IMR-90 (cell line): Measurements from ENCODE around the gene PTK6. TPM values are rescaled to one million over a fixed set of nuclear protein-coding genes. Genes with fewer than 3 reads are reported as not detected.

Experiments
- ATAC-seq: fragments of 200-7000 bp; cut with Tn5 transposase; 2 replicates; pipeline ENCODE4 v1.9.1; 2020; ENCODE audit warnings: low read depth, mild to moderate bottlenecking, moderate library complexity
- BruUV-seq: library from RNA; stranded (reverse); fragments of 400-500 nt; replicated peaks from 2 replicates; lab custom pipeline; 2021; lab: Mats Ljungman, UMichigan
- CTCF ChIA-PET: fragments of 300-600 bp; formaldehyde crosslinking; extraction: SDS; loops from one replicate; lab custom pipeline; 2021; ENCODE audit warnings: antibody characterized with exemption; lab: Yijun Ruan, JAX
- POLR2A ChIA-PET: fragments of 300-600 bp; sonication (Branson Sonifier 250); formaldehyde crosslinking; loops from one replicate; lab custom pipeline; 2022; ENCODE audit warnings: antibody characterized with exemption; ENCODE audit not compliant: unreplicated experiment; lab: Charles Lee
- DNase-seq: peaks from one replicate; pipeline ENCODE4 v3.0.0; 2013
- H2AFZ ChIP-seq: replicated peaks from 2 replicates; pipeline ENCODE3; 2013; ENCODE audit warnings: low read length, mild to moderate bottlenecking; ENCODE audit not compliant: poor library complexity
- H2AK5ac ChIP-seq: 2 replicates; pipeline ENCODE4 v1.6.1; 2013; ENCODE audit warnings: low read depth, low read length, inconsistent platforms
- H2AK9ac ChIP-seq: replicated peaks from 2 replicates; pipeline ENCODE3; 2013; ENCODE audit warnings: mild to moderate bottlenecking, low read depth, low read length, moderate library complexity; ENCODE audit not compliant: poor library complexity
- H2BK120ac ChIP-seq: 2 replicates; pipeline ENCODE4 v1.6.1; 2013; ENCODE audit warnings: low read depth, low read length, inconsistent platforms
- H2BK15ac ChIP-seq: 3 replicates; pipeline ENCODE4 v1.6.1; 2013; ENCODE audit warnings: low read depth, low read length, inconsistent platforms
- H2BK20ac ChIP-seq: 2 replicates; pipeline ENCODE4 v1.6.1; 2013; ENCODE audit warnings: low read depth, mild to moderate bottlenecking, inconsistent platforms, low read length, moderate library complexity
- H2BK5ac ChIP-seq: 2 replicates; pipeline ENCODE4 v1.6.1; 2013; ENCODE audit warnings: mild to moderate bottlenecking, low read depth, low read length, inconsistent platforms; ENCODE audit not compliant: poor library complexity, severe bottlenecking
- H3K14ac ChIP-seq: replicated peaks from 2 replicates; pipeline ENCODE4 v1.6.1; 2013; ENCODE audit warnings: low read depth, low read length, inconsistent platforms
- H3K18ac ChIP-seq: 2 replicates; pipeline ENCODE4 v1.6.1; 2013; ENCODE audit warnings: low read depth, low read length, control low read depth
- H3K23ac ChIP-seq: 2 replicates; pipeline ENCODE4 v1.6.1; 2013; ENCODE audit warnings: low read depth, low read length, inconsistent platforms
- H3K27ac ChIP-seq: 2 replicates; pipeline ENCODE4 v1.5.1; 2013; ENCODE audit warnings: mild to moderate bottlenecking, control low read depth, low read length; ENCODE audit not compliant: insufficient read depth
- H3K27me3 ChIP-seq: 2 replicates; pipeline ENCODE4 v1.6.1; 2013; ENCODE audit warnings: low read length; ENCODE audit not compliant: control insufficient read depth, insufficient read depth
- H3K36me3 ChIP-seq: 2 replicates; pipeline ENCODE4 v1.6.1; 2013; ENCODE audit warnings: low read length, mixed read lengths; ENCODE audit not compliant: control insufficient read depth, insufficient read depth
- H3K4ac ChIP-seq: 2 replicates; pipeline ENCODE4 v1.6.1; 2013; ENCODE audit warnings: low read depth, low read length, inconsistent platforms
- H3K4me1 ChIP-seq: 2 replicates; pipeline ENCODE4 v1.6.1; 2013; ENCODE audit warnings: low read length, mixed read lengths; ENCODE audit not compliant: control insufficient read depth, insufficient read depth
- H3K4me2 ChIP-seq: 2 replicates; pipeline ENCODE4 v1.6.1; 2013; ENCODE audit warnings: low read depth, mild to moderate bottlenecking, control low read depth, low read length, moderate library complexity
- H3K4me3 ChIP-seq: 2 replicates; pipeline ENCODE4 v1.5.1; 2013; ENCODE audit warnings: low read depth, mild to moderate bottlenecking, control low read depth, low read length, moderate library complexity; ENCODE audit not compliant: insufficient read depth
- H3K56ac ChIP-seq: 2 replicates; pipeline ENCODE4 v1.6.1; 2013; ENCODE audit warnings: low read length, inconsistent platforms; ENCODE audit not compliant: insufficient read depth; ENCODE audit errors: extremely low read depth
- H3K79me1 ChIP-seq, 2 experiments: 2 replicates each; pipeline ENCODE4 v1.6.1; 2013; ENCODE audit warnings: low read length in 2 of 2, inconsistent platforms in 1 of 2, low read depth in 1 of 2
- H3K9ac ChIP-seq: 2 replicates; pipeline ENCODE4 v1.6.1; 2013; ENCODE audit warnings: low read depth, low read length, control low read depth
- H3K9me1 ChIP-seq: 2 replicates; pipeline ENCODE4 v1.6.1; 2013; ENCODE audit warnings: low read length, inconsistent platforms; ENCODE audit not compliant: insufficient read depth
- H3K9me3 ChIP-seq: 2 replicates; pipeline ENCODE4 v1.6.1; 2013; ENCODE audit warnings: low read length; ENCODE audit not compliant: control insufficient read depth, insufficient read depth
- H4K20me1 ChIP-seq: 2 replicates; pipeline ENCODE4 v1.6.1; 2013; ENCODE audit warnings: low read length, inconsistent platforms; ENCODE audit not compliant: insufficient read depth
- H4K5ac ChIP-seq: 2 replicates; pipeline ENCODE4 v1.6.1; 2013; ENCODE audit warnings: mild to moderate bottlenecking, low read depth, low read length, control low read depth
- H4K8ac ChIP-seq, 2 experiments: 2 replicates each; pipeline ENCODE4 v1.6.1; 2013; ENCODE audit warnings: low read depth in 2 of 2, low read length in 2 of 2, control low read depth in 1 of 2, inconsistent platforms in 1 of 2
- H4K91ac ChIP-seq: 2 replicates; pipeline ENCODE4 v1.6.1; 2013; ENCODE audit warnings: low read depth, low read length, inconsistent platforms; ENCODE audit not compliant: insufficient read depth
- BHLHE40 ChIP-seq: fragments of 150-350 bp; IDR thresholded peaks from 2 replicates; pipeline ENCODE4 v1.6.1; 2016; ENCODE audit warnings: mild to moderate bottlenecking, low read depth, low read length
- CEBPB ChIP-seq: IDR thresholded peaks from 2 replicates; pipeline ENCODE4 v1.6.1; 2012; ENCODE audit warnings: low read depth, low read length, improper control_type of control experiment
- CHD1 ChIP-seq: IDR thresholded peaks from 2 replicates; pipeline ENCODE4 v1.6.1; 2012; ENCODE audit warnings: low read depth, low read length, improper control_type of control experiment
- CTCF ChIP-seq: conservative IDR thresholded peaks from 2 replicates; pipeline ENCODE4 v1.5.1; 2012; ENCODE audit warnings: mild to moderate bottlenecking, low read depth, low read length, improper control_type of control experiment
- ELK1 ChIP-seq: fragments of 150-350 bp; IDR thresholded peaks from 2 replicates; pipeline ENCODE4 v1.6.1; 2016; ENCODE audit warnings: low read depth, mild to moderate bottlenecking, low read length, moderate library complexity, borderline replicate concordance
- FOS ChIP-seq: fragments of 150-350 bp; IDR thresholded peaks from 2 replicates; pipeline ENCODE4 v1.6.1; 2016; ENCODE audit warnings: low read depth, low read length
- MAFK ChIP-seq: IDR thresholded peaks from 2 replicates; pipeline ENCODE4 v1.6.1; 2012; ENCODE audit warnings: low read depth, low read length, improper control_type of control experiment
- MAZ ChIP-seq: IDR thresholded peaks from 2 replicates; pipeline ENCODE4 v1.6.1; 2012; ENCODE audit warnings: low read depth, mild to moderate bottlenecking, low read length, improper control_type of control experiment, moderate library complexity, borderline replicate concordance
- MXI1 ChIP-seq: IDR thresholded peaks from 2 replicates; pipeline ENCODE4 v1.6.1; 2012; ENCODE audit warnings: low read depth, mild to moderate bottlenecking, low read length, moderate library complexity, borderline replicate concordance
- NFE2L2 ChIP-seq: fragments of 150-350 bp; IDR thresholded peaks from 2 replicates; pipeline ENCODE4 v1.6.1; 2016; ENCODE audit warnings: low read depth, mild to moderate bottlenecking, low read length
- POLR2A ChIP-seq: IDR thresholded peaks from 2 replicates; pipeline ENCODE4 v1.6.1; 2012; ENCODE audit warnings: mild to moderate bottlenecking, low read depth, low read length
- RAD21 ChIP-seq: IDR thresholded peaks from 2 replicates; pipeline ENCODE4 v1.6.1; 2012; ENCODE audit warnings: low read length, improper control_type of control experiment
- RCOR1 ChIP-seq: IDR thresholded peaks from 2 replicates; pipeline ENCODE4 v1.6.1; 2012; ENCODE audit warnings: mild to moderate bottlenecking, low read length, improper control_type of control experiment; ENCODE audit not compliant: insufficient replicate concordance
- RFX5 ChIP-seq: IDR thresholded peaks from 2 replicates; pipeline ENCODE4 v1.8.0; 2012; ENCODE audit warnings: low read depth, mild to moderate bottlenecking, low read length, moderate library complexity
- SMC3 ChIP-seq: fragments of 150-350 bp; IDR thresholded peaks from 2 replicates; pipeline ENCODE4 v1.6.1; 2016; ENCODE audit warnings: low read depth, mild to moderate bottlenecking, antibody characterized with exemption, low read length, moderate library complexity
- USF2 ChIP-seq: fragments of 150-350 bp; IDR thresholded peaks from 2 replicates; pipeline ENCODE4 v1.6.1; 2017; ENCODE audit warnings: mild to moderate bottlenecking, antibody characterized with exemption, low read length, low read depth
- WGBS, 2 experiments: methylation state at CpG; one replicate each; pipeline versions ENCODE4 v1.1.5 to v1.1.7; 2013; ENCODE audit warnings: missing lambda C conversion rate in 2 of 2; ENCODE audit not compliant: insufficient read length in 1 of 2; ENCODE audit errors: extremely low coverage in 2 of 2; 5-methylcytosine and 5-hydroxymethylcytosine counted together
- dilution Hi-C: fragments of 300-500 bp; cut with HindIII; formaldehyde crosslinking; loops from one replicate; pipeline ENCODE4 v1.14.3; 2018; ENCODE audit warnings: low sequenced_read_pairs; ENCODE audit not compliant: unreplicated experiment
- in situ Hi-C: fragments of 300-500 bp; cut with MboI; formaldehyde crosslinking; loops from 3 replicates; pipeline ENCODE4 v1.14.3; 2019; ENCODE audit warnings: low sequenced_read_pairs, inconsistent platforms, mixed read lengths
- intact Hi-C: fragments of 100-400 bp; cut with micrococcal nuclease; formaldehyde crosslinking; loops from 2 replicates; pipeline ENCODE4 v1.10.0; 2022
- polyA plus RNA-seq, 3 experiments: library from polyadenylated mRNA; depleted of rRNA; stranded (reverse); fragments of >200 nt; gene quantifications; 2 replicates each; pipeline ENCODE4 v1.2.3, GENCODE V29; 2012; ENCODE audit warnings: low replicate concordance in 1 of 3
- total RNA-seq: library from RNA; depleted of rRNA; stranded (reverse); fragments of >200 nt; gene quantifications from 2 replicates; pipeline ENCODE4 v1.2.3, GENCODE V29; 2012

PTK6 gene
- total and polyA plus RNA-seq, 2 of the 4 experiments (the other 2 are of a cell fraction): not detected

- in situ Hi-C loops: no loop called here
- H4K91ac ChIP-seq: no peak overlapping the region
- H2BK5ac ChIP-seq: no peak overlapping the region
- no peaks in the 10 kb centered on the region for H3K79me1 ChIP-seq
- H3K4me2 ChIP-seq: no peak overlapping the region
- no peak for DNase-seq
- H2BK120ac ChIP-seq: no peak overlapping the region
- no TSS peak for BruUV-seq
- no peak overlapping the region for H3K18ac ChIP-seq
- no peak overlapping the region for H4K5ac ChIP-seq
- no peaks in the 10 kb centered on the region for H3K4me1 ChIP-seq
- peak overlapping the region; percentile 42 for H2AK9ac ChIP-seq
- CTCF ChIA-PET: no interaction called here
- no peak overlapping the region for H2BK20ac ChIP-seq
- no peaks in the 10 kb centered on the region for H3K9me1 ChIP-seq
- no peaks in the 10 kb centered on the region for H3K9me3 ChIP-seq
- H3K14ac ChIP-seq: no peak overlapping the region
- no peak overlapping the region for H3K4ac ChIP-seq
- ATAC-seq: no peak
- 91% methylated on average over 30 of the region's 46 CpGs; no CpG with 5 or more reads in 1 of the 2 experiments for WGBS, 2 experiments
- no peaks in the 10 kb centered on the region for H3K27me3 ChIP-seq
- no peaks in the 10 kb centered on the region for H4K20me1 ChIP-seq
- no peak overlapping the region for H2BK15ac ChIP-seq
- no peak overlapping the region for H4K8ac ChIP-seq
- H3K27ac ChIP-seq: no peak overlapping the region
- H2AK5ac ChIP-seq: no peak overlapping the region
- POLR2A ChIA-PET: no interaction called here
- TF ChIP-seq POLR2A (no peak), NFE2L2 (no peak), MAFK (no peak), BHLHE40 (no peak), RCOR1 (no peak), SMC3 (no peak), RAD21 (no peak), ELK1 (no peak), RFX5 (no peak), CHD1 (no peak), FOS (no peak), MXI1 (no peak), CTCF (no peak), CEBPB (no peak), USF2 (no peak), MAZ (no peak)
- H3K23ac ChIP-seq: no peak overlapping the region
- H2AFZ ChIP-seq: no peak overlapping the region
- peaks cover 47% of the 10 kb centered on the region for H3K36me3 ChIP-seq
- no peak overlapping the region for H3K9ac ChIP-seq
- no peak overlapping the region for H3K4me3 ChIP-seq
- intact Hi-C loops: no loop called here
- H3K56ac ChIP-seq: no peak overlapping the region
- dilution Hi-C loops: no loop called here
Observed at GRCh38 chr20:63566395-63567135, 29.4 kb upstream of the PTK6 start.
